ENCODE data around the gene MAP3K13.

Gene MAP3K13

GRCh38 chr3:185517387-185518130 lies 154.6 kb downstream of the MAP3K13 start:
- Histone ChIP-seq H3K4me3 (ENCODE audit: low read length in 2 of 2) (no peak overlapping the region), H3K36me3 (ENCODE audit: control insufficient read depth in 2 of 2, insufficient read depth in 2 of 2, low read length in 2 of 2) (peaks cover 43 to 52% of the 10 kb centered on the region in 2 donors), H3K9ac (ENCODE audit: low read depth in 1 of 2, low read length in 2 of 2) (no peak overlapping the region), H3K4me1 (ENCODE audit: control insufficient read depth in 2 of 2, insufficient read depth in 2 of 2, low read length in 2 of 2) (no peaks in the 10 kb centered on the region), H3K27ac (ENCODE audit: low read depth in 2 of 2, low read length in 2 of 2) (no peak overlapping the region), H3K9me3 (ENCODE audit: control insufficient read depth in 2 of 2, low read length in 2 of 2) (no peaks in the 10 kb centered on the region), H3K27me3 (ENCODE audit: control insufficient read depth in 2 of 2, insufficient read depth in 2 of 2, low read length in 2 of 2) (no peaks in the 10 kb centered on the region)

GRCh38 chr3:185519021-185519420 lies 156.1 kb downstream of the MAP3K13 start:
- H3K36me3 ChIP-seq (ENCODE audit: control insufficient read depth in 2 of 2, insufficient read depth in 2 of 2, low read length in 2 of 2) = peaks cover 43 to 46% of the 10 kb centered on the region in 2 donors
- no peak overlapping the region for H3K9ac ChIP-seq (ENCODE audit: low read depth in 1 of 2, low read length in 2 of 2)
- H3K9me3 ChIP-seq (ENCODE audit: control insufficient read depth in 2 of 2, low read length in 2 of 2) = no peaks in the 10 kb centered on the region

GRCh38 chr3:185521349-185522138 lies 158.6 kb downstream of the MAP3K13 start:
- Histone ChIP-seq H3K27ac (ENCODE audit: low read depth in 2 of 2, low read length in 2 of 2) (no peak overlapping the region), H3K36me3 (ENCODE audit: control insufficient read depth in 2 of 2, insufficient read depth in 2 of 2, low read length in 2 of 2) (peaks cover 32 to 40% of the 10 kb centered on the region in 2 donors), H3K4me1 (ENCODE audit: control insufficient read depth in 2 of 2, insufficient read depth in 2 of 2, low read length in 2 of 2) (no peaks in the 10 kb centered on the region), H3K9ac (ENCODE audit: low read depth in 1 of 2, low read length in 2 of 2) (no peak overlapping the region), H3K4me3 (ENCODE audit: low read length in 2 of 2) (no peak overlapping the region), H3K27me3 (ENCODE audit: control insufficient read depth in 2 of 2, insufficient read depth in 2 of 2, low read length in 2 of 2) (no peaks in the 10 kb centered on the region), H3K9me3 (ENCODE audit: control insufficient read depth in 2 of 2, low read length in 2 of 2) (no peaks in the 10 kb centered on the region)

More at GRCh38 chr3:185519021-185519420, 156.1 kb downstream of the MAP3K13 start:
- no peak overlapping the region for H3K27ac ChIP-seq (ENCODE audit: low read depth in 2 of 2, low read length in 2 of 2)
- no peaks in the 10 kb centered on the region for H3K27me3 ChIP-seq (ENCODE audit: control insufficient read depth in 2 of 2, insufficient read depth in 2 of 2, low read length in 2 of 2)
- no peaks in the 10 kb centered on the region for H3K4me1 ChIP-seq (ENCODE audit: control insufficient read depth in 2 of 2, insufficient read depth in 2 of 2, low read length in 2 of 2)
- no peak overlapping the region for H3K4me3 ChIP-seq (ENCODE audit: low read length in 2 of 2)

GRCh38 chr3:185526349-185526951 lies 163.5 kb downstream of the MAP3K13 start:
- H3K27ac ChIP-seq (ENCODE audit: low read depth in 2 of 2, low read length in 2 of 2) = no peak overlapping the region
- no peak overlapping the region for H3K4me3 ChIP-seq (ENCODE audit: low read length in 2 of 2)
- H3K4me1 ChIP-seq (ENCODE audit: control insufficient read depth in 2 of 2, insufficient read depth in 2 of 2, low read length in 2 of 2) = no peaks in the 10 kb centered on the region
- H3K9me3 ChIP-seq (ENCODE audit: control insufficient read depth in 2 of 2, low read length in 2 of 2) = no peaks in the 10 kb centered on the region
- no peak overlapping the region for H3K9ac ChIP-seq (ENCODE audit: low read depth in 1 of 2, low read length in 2 of 2)
- H3K36me3 ChIP-seq (ENCODE audit: control insufficient read depth in 2 of 2, insufficient read depth in 2 of 2, low read length in 2 of 2) = peaks cover 19 to 23% of the 10 kb centered on the region in 2 donors
- no peaks in the 10 kb centered on the region for H3K27me3 ChIP-seq (ENCODE audit: control insufficient read depth in 2 of 2, insufficient read depth in 2 of 2, low read length in 2 of 2)

GRCh38 chr3:185527364-185527763 lies 164.4 kb downstream of the MAP3K13 start:
- no peak overlapping the region for H3K9ac ChIP-seq (ENCODE audit: low read depth in 1 of 2, low read length in 2 of 2)
- peaks cover 16 to 19% of the 10 kb centered on the region in 2 donors for H3K36me3 ChIP-seq (ENCODE audit: control insufficient read depth in 2 of 2, insufficient read depth in 2 of 2, low read length in 2 of 2)
- H3K27me3 ChIP-seq (ENCODE audit: control insufficient read depth in 2 of 2, insufficient read depth in 2 of 2, low read length in 2 of 2) = no peaks in the 10 kb centered on the region
- H3K4me3 ChIP-seq (ENCODE audit: low read length in 2 of 2) = no peak overlapping the region
- no peaks in the 10 kb centered on the region for H3K4me1 ChIP-seq (ENCODE audit: control insufficient read depth in 2 of 2, insufficient read depth in 2 of 2, low read length in 2 of 2)
- no peak overlapping the region for H3K27ac ChIP-seq (ENCODE audit: low read depth in 2 of 2, low read length in 2 of 2)
- no peaks in the 10 kb centered on the region for H3K9me3 ChIP-seq (ENCODE audit: control insufficient read depth in 2 of 2, low read length in 2 of 2)

- H3K4me3 ChIP-seq (ENCODE audit: low read length in 2 of 2) = no peak overlapping the region
- H3K36me3 ChIP-seq (ENCODE audit: control insufficient read depth in 2 of 2, insufficient read depth in 2 of 2, low read length in 2 of 2) = peaks cover 16 to 19% of the 10 kb centered on the region in 2 donors
- H3K27ac ChIP-seq (ENCODE audit: low read depth in 2 of 2, low read length in 2 of 2) = no peak overlapping the region
- H3K27me3 ChIP-seq (ENCODE audit: control insufficient read depth in 2 of 2, insufficient read depth in 2 of 2, low read length in 2 of 2) = no peaks in the 10 kb centered on the region
- H3K9me3 ChIP-seq (ENCODE audit: control insufficient read depth in 2 of 2, low read length in 2 of 2) = no peaks in the 10 kb centered on the region
- no peaks in the 10 kb centered on the region for H3K4me1 ChIP-seq (ENCODE audit: control insufficient read depth in 2 of 2, insufficient read depth in 2 of 2, low read length in 2 of 2)
- no peak overlapping the region for H3K9ac ChIP-seq (ENCODE audit: low read depth in 1 of 2, low read length in 2 of 2)
Measured at GRCh38 chr3:185528532-185528931, 165.6 kb downstream of the MAP3K13 start.

- Histone ChIP-seq H3K36me3 (ENCODE audit: control insufficient read depth in 2 of 2, insufficient read depth in 2 of 2, low read length in 2 of 2) (peaks cover 5 to 24% of the 10 kb centered on the region in 2 donors), H3K4me3 (ENCODE audit: low read length in 2 of 2) (no peak overlapping the region), H3K27ac (ENCODE audit: low read depth in 2 of 2, low read length in 2 of 2) (no peak overlapping the region), H3K4me1 (ENCODE audit: control insufficient read depth in 2 of 2, insufficient read depth in 2 of 2, low read length in 2 of 2) (no peaks in the 10 kb centered on the region), H3K27me3 (ENCODE audit: control insufficient read depth in 2 of 2, insufficient read depth in 2 of 2, low read length in 2 of 2) (no peaks in the 10 kb centered on the region), H3K9me3 (ENCODE audit: control insufficient read depth in 2 of 2, low read length in 2 of 2) (no peaks in the 10 kb centered on the region), H3K9ac (ENCODE audit: low read depth in 1 of 2, low read length in 2 of 2) (no peak overlapping the region)
Measured at GRCh38 chr3:185530856-185531255, 167.9 kb downstream of the MAP3K13 start.

GRCh38 chr3:185532901-185533300 lies 170.0 kb downstream of the MAP3K13 start:
- H3K27ac ChIP-seq (ENCODE audit: low read depth in 2 of 2, low read length in 2 of 2) = no peak overlapping the region

GRCh38 chr3:185534511-185534910 lies 171.6 kb downstream of the MAP3K13 start:
- no peaks in the 10 kb centered on the region for H3K9me3 ChIP-seq (ENCODE audit: control insufficient read depth in 2 of 2, low read length in 2 of 2)
- no peak overlapping the region for H3K27ac ChIP-seq (ENCODE audit: low read depth in 2 of 2, low read length in 2 of 2)
- peaks cover 5 to 6% of the 10 kb centered on the region in 2 donors for H3K4me1 ChIP-seq (ENCODE audit: control insufficient read depth in 2 of 2, insufficient read depth in 2 of 2, low read length in 2 of 2)
- no peak overlapping the region for H3K9ac ChIP-seq (ENCODE audit: low read depth in 1 of 2, low read length in 2 of 2)
- no peaks in the 10 kb centered on the region for H3K27me3 ChIP-seq (ENCODE audit: control insufficient read depth in 2 of 2, insufficient read depth in 2 of 2, low read length in 2 of 2)
- peaks cover 0 to 15% of the 10 kb centered on the region in 2 donors for H3K36me3 ChIP-seq (ENCODE audit: control insufficient read depth in 2 of 2, insufficient read depth in 2 of 2, low read length in 2 of 2)
- no peak overlapping the region for H3K4me3 ChIP-seq (ENCODE audit: low read length in 2 of 2)

More at GRCh38 chr3:185532901-185533300, 170.0 kb downstream of the MAP3K13 start:
- no peaks in the 10 kb centered on the region for H3K9me3 ChIP-seq (ENCODE audit: control insufficient read depth in 2 of 2, low read length in 2 of 2)
- H3K36me3 ChIP-seq (ENCODE audit: control insufficient read depth in 2 of 2, insufficient read depth in 2 of 2, low read length in 2 of 2) = peaks cover 0 to 18% of the 10 kb centered on the region in 2 donors
- H3K4me3 ChIP-seq (ENCODE audit: low read length in 2 of 2) = no peak overlapping the region
- H3K4me1 ChIP-seq (ENCODE audit: control insufficient read depth in 2 of 2, insufficient read depth in 2 of 2, low read length in 2 of 2) = peaks cover 5 to 6% of the 10 kb centered on the region in 2 donors
- H3K27me3 ChIP-seq (ENCODE audit: control insufficient read depth in 2 of 2, insufficient read depth in 2 of 2, low read length in 2 of 2) = no peaks in the 10 kb centered on the region
- no peak overlapping the region for H3K9ac ChIP-seq (ENCODE audit: low read depth in 1 of 2, low read length in 2 of 2)

Data from mucosa of rectum (tissue), 2 donors.